ENCODE results near the gene RPL10A. TPM values are rescaled to one million over a fixed set of nuclear protein-coding genes. Genes with fewer than 3 reads are reported as not detected.
"Not testable (repeated sequence)": the region's sequence is repeated elsewhere in the genome, so short reads cannot be mapped to it uniquely, and the experiment has no call there.

RPL10A gene
- total RNA-seq, 2 donors from 2014 or later: 2,353 to 2,363 TPM

- Mint-ChIP-seq H3K9me3 (no peaks in the 10 kb centered on the region), H3K27me3 (ENCODE audit: low read depth) (no peaks in the 10 kb centered on the region), H3K27ac (no peak overlapping the region), H3K36me3 (ENCODE audit: insufficient read depth in 2 of 2) (no peaks in the 10 kb centered on the region), H3K4me1 (ENCODE audit: low read depth) (no peaks in the 10 kb centered on the region), H3K4me3 (no peak overlapping the region)
- ATAC-seq (replicated peaks in 1 of 2) (peak in 1 of 2 donors; percentile 11), DNase-seq (no peak)
Measured at GRCh38 chr6:35436071-35436857, 31.9 kb upstream of the RPL10A start.

GRCh38 chr6:35438378-35439065, 29.7 kb upstream of the RPL10A start:
- not testable (repeated sequence) for H3K27me3 Mint-ChIP-seq (ENCODE audit: low read depth); H3K4me1 Mint-ChIP-seq (ENCODE audit: low read depth); DNase-seq; ATAC-seq (replicated peaks in 1 of 2); H3K27ac Mint-ChIP-seq; H3K4me3 Mint-ChIP-seq; H3K36me3 Mint-ChIP-seq (ENCODE audit: insufficient read depth in 2 of 2); H3K9me3 Mint-ChIP-seq

GRCh38 chr6:35439308-35439707, 28.9 kb upstream of the RPL10A start:
- no peaks in the 10 kb centered on the region for H3K27me3 Mint-ChIP-seq (ENCODE audit: low read depth)
- no peaks in the 10 kb centered on the region for H3K36me3 Mint-ChIP-seq (ENCODE audit: insufficient read depth in 2 of 2)
- no peak overlapping the region for H3K4me3 Mint-ChIP-seq
- no peak for DNase-seq
- H3K4me1 Mint-ChIP-seq (ENCODE audit: low read depth): no peaks in the 10 kb centered on the region
- no peak for ATAC-seq (replicated peaks in 1 of 2)
- no peaks in the 10 kb centered on the region for H3K9me3 Mint-ChIP-seq
- H3K27ac Mint-ChIP-seq: no peak overlapping the region

GRCh38 chr6:35441205-35441604, 27.0 kb upstream of the RPL10A start:
- no peak overlapping the region for H3K4me3 Mint-ChIP-seq
- ATAC-seq (replicated peaks in 1 of 2): no peak

GRCh38 chr6:35441642-35442041, 26.6 kb upstream of the RPL10A start:
- Mint-ChIP-seq H3K4me3 (no peak overlapping the region), H3K27ac (no peak overlapping the region), H3K9me3 (no peaks in the 10 kb centered on the region), H3K27me3 (ENCODE audit: low read depth) (no peaks in the 10 kb centered on the region), H3K36me3 (ENCODE audit: insufficient read depth in 2 of 2) (no peaks in the 10 kb centered on the region), H3K4me1 (ENCODE audit: low read depth) (peaks cover 6% of the 10 kb centered on the region)
- DNase-seq (no peak), ATAC-seq (replicated peaks in 1 of 2) (no peak)

More at GRCh38 chr6:35441205-35441604, 27.0 kb upstream of the RPL10A start:
- Mint-ChIP-seq H3K4me1 (ENCODE audit: low read depth) (peaks cover 6% of the 10 kb centered on the region), H3K36me3 (ENCODE audit: insufficient read depth in 2 of 2) (no peaks in the 10 kb centered on the region), H3K27ac (no peak overlapping the region), H3K27me3 (ENCODE audit: low read depth) (no peaks in the 10 kb centered on the region), H3K9me3 (no peaks in the 10 kb centered on the region)
- DNase-seq: no peak

- DNase-seq: no peak
- no peaks in the 10 kb centered on the region for H3K36me3 Mint-ChIP-seq (ENCODE audit: insufficient read depth in 2 of 2)
- no peaks in the 10 kb centered on the region for H3K27me3 Mint-ChIP-seq (ENCODE audit: low read depth)
- H3K27ac Mint-ChIP-seq: no peak overlapping the region
- no peak overlapping the region for H3K4me3 Mint-ChIP-seq
- no peak for ATAC-seq (replicated peaks in 1 of 2)
- H3K4me1 Mint-ChIP-seq (ENCODE audit: low read depth): peaks cover 6% of the 10 kb centered on the region
- H3K9me3 Mint-ChIP-seq: no peaks in the 10 kb centered on the region
Measured at GRCh38 chr6:35442693-35443092, 25.5 kb upstream of the RPL10A start.

- Mint-ChIP-seq H3K4me3 (no peak overlapping the region), H3K9me3 (no peaks in the 10 kb centered on the region), H3K27me3 (ENCODE audit: low read depth) (no peaks in the 10 kb centered on the region), H3K4me1 (ENCODE audit: low read depth) (peaks cover 6% of the 10 kb centered on the region), H3K27ac (no peak overlapping the region), H3K36me3 (ENCODE audit: insufficient read depth in 2 of 2) (no peaks in the 10 kb centered on the region)
- no peak for ATAC-seq (replicated peaks in 1 of 2)
- DNase-seq: no peak
Measured at GRCh38 chr6:35443341-35444030, 24.7 kb upstream of the RPL10A start.

- Mint-ChIP-seq H3K9me3 (no peaks in the 10 kb centered on the region), H3K27ac (peak overlapping the region; percentile 46), H3K27me3 (ENCODE audit: low read depth) (peaks cover 1% of the 10 kb centered on the region), H3K4me1 (ENCODE audit: low read depth) (peaks cover 13% of the 10 kb centered on the region), H3K4me3 (no peak overlapping the region), H3K36me3 (ENCODE audit: insufficient read depth in 2 of 2) (no peaks in the 10 kb centered on the region)
- ATAC-seq (replicated peaks in 1 of 2) (peak; percentile 20 to 60), DNase-seq (peak in 1 of 2 donors; percentile 37)
Measured at GRCh38 chr6:35445691-35446090, 22.5 kb upstream of the RPL10A start.

- Mint-ChIP-seq H3K36me3 (ENCODE audit: insufficient read depth in 2 of 2) (no peaks in the 10 kb centered on the region), H3K27ac (no peak overlapping the region), H3K4me3 (no peak overlapping the region), H3K9me3 (no peaks in the 10 kb centered on the region), H3K27me3 (ENCODE audit: low read depth) (peaks cover 10% of the 10 kb centered on the region), H3K4me1 (ENCODE audit: low read depth) (peaks cover 28% of the 10 kb centered on the region)
- DNase-seq (no peak), ATAC-seq (replicated peaks in 1 of 2) (no peak)
Measured at GRCh38 chr6:35448191-35448590, 20.0 kb upstream of the RPL10A start.

GRCh38 chr6:35449287-35449881, 18.8 kb upstream of the RPL10A start:
- H3K9me3 Mint-ChIP-seq: no peaks in the 10 kb centered on the region
- DNase-seq (peak; percentile 32 to 38), ATAC-seq (replicated peaks in 1 of 2) (peak; percentile 56 to 60)
- H3K36me3 Mint-ChIP-seq (ENCODE audit: insufficient read depth in 2 of 2): no peaks in the 10 kb centered on the region
- H3K4me3 Mint-ChIP-seq: peak overlapping the region in 1 of 2 donors; percentile 15
- peak overlapping the region; percentile 43 for H3K27ac Mint-ChIP-seq
- peaks cover 10% of the 10 kb centered on the region for H3K27me3 Mint-ChIP-seq (ENCODE audit: low read depth)
- H3K4me1 Mint-ChIP-seq (ENCODE audit: low read depth): peaks cover 40% of the 10 kb centered on the region

GRCh38 chr6:35451354-35452182, 16.6 kb upstream of the RPL10A start:
- peaks cover 51% of the 10 kb centered on the region for H3K4me1 Mint-ChIP-seq (ENCODE audit: low read depth)
- H3K9me3 Mint-ChIP-seq: no peaks in the 10 kb centered on the region
- peak overlapping the region; percentile 89 to 91 for H3K4me3 Mint-ChIP-seq
- H3K27me3 Mint-ChIP-seq (ENCODE audit: low read depth): peaks cover 10% of the 10 kb centered on the region
- ATAC-seq (replicated peaks in 1 of 2) (no peak), DNase-seq (no peak)
- H3K27ac Mint-ChIP-seq: no peak overlapping the region
- peaks cover 4 to 10% of the 10 kb centered on the region in 2 donors for H3K36me3 Mint-ChIP-seq (ENCODE audit: insufficient read depth in 2 of 2)
